GM21737 (cell line): ENCODE results near the gene NME2.
"Not testable (repeated sequence)": the region's sequence is repeated elsewhere in the genome, so short reads cannot be mapped to it uniquely, and the experiment has no call there.

Experiments used
- ATAC-seq: cut with Tn5 transposase; IDR thresholded peaks from one replicate; pipeline ENCODE4 v1.9.1; 2021; ENCODE audit warnings: mild to moderate bottlenecking, moderate library complexity; ENCODE audit not compliant: unreplicated experiment

The NME2 gene

DNA sequence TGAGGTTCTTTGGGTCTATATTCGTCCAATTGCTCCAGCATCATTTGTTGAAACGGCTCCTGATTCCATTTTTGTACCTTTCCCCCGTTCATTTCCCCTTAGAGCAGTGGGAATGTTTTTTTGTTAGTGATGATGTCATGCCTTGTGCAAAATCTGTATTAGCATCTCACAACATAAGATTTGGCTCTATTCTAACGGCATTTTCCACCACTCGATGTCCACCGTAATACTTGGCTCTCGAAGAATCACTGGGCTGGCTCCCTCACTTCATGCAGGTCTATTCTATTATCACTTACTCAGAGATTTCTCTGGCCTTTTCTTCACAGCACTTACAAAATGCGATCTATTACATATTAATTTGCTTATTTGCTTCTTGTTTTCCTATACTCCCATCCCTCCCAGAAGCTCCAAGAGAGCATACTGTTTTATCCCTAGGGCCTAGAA, 13.4 kb upstream of the NME2 start:
- no peak for ATAC-seq

DNA sequence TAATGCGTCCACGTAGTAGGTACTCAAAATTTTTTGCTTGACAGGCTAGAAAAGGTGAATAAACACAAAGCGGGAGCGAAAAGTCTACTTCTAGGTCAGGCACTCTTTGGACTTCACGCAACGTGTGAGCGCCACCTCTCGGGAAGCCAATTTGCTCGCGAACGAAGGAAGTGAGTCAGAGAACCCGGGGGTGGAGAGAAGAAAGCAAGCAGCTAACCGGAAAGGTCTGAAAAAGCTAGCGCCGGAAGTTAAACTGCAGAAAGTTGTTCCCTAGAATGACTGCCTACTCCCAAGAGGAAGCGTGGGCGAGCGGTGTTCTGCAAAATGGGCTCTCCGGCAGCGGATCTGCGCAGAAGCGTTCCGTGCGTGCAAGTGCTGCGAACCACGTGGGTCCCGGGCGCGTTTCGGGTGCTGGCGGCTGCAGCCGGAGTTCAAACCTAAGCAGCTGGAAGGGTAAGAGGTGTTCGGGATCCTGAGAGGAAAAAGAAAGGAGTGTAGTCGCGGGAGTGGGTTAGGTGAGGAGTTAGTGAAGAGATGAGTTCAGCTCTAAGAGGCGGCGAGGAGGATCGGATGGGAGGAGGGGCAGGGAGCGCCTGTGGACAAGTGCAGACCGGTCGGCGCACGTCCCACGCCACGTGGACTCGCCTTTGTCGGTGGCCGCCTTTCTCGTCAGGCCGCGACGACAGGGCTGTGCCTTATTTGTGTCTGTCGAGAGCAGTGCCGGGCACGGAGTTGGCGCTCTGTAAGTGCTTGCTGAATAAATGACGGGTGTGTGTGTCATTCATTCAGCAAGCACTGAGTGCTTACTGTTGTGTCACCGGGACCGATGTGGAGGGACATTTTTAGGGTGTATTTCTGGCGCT, 12.8 kb upstream of the NME2 start, which contains the start of gene NME1:
TSS of gene NME1 (plus strand) at position 350 of the 863 bp plus-strand sequence. CDS start 2,096 bp downstream, outside the sequence.
- ATAC-seq, result peak; percentile 93

DNA sequence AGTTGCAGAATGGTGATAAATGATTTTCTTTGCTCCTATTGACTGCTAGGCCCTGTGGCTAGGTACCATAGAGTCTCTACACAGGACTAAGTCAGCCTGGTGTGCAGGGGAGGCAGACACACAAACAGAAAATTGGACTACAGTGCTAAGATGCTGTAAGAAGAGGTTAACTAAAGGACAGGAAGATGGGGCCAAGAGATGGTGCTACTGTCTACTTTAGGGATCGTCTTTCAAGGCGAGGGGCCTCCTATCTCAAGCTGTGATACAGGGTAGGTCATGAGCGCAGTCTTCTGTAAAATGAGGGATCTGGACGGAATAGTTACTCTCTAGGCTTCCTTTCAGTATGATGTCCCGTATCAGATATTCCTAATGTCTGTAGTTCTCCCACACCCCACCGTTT, 12.0 kb upstream of the NME2 start:
- no peak for ATAC-seq

GRCh38 chr17:51155416-51155815, 10.8 kb upstream of the NME2 start:
- ATAC-seq, result no peak

GRCh38 chr17:51159604-51160003, 6.6 kb upstream of the NME2 start:
- ATAC-seq, result no peak

- ATAC-seq, result no peak
Observed at GRCh38 chr17:51161541-51161940, 4.7 kb upstream of the NME2 start.

- ATAC-seq, result no peak
Observed at GRCh38 chr17:51164911-51165679, 1.1 kb upstream of the NME2 start.

DNA sequence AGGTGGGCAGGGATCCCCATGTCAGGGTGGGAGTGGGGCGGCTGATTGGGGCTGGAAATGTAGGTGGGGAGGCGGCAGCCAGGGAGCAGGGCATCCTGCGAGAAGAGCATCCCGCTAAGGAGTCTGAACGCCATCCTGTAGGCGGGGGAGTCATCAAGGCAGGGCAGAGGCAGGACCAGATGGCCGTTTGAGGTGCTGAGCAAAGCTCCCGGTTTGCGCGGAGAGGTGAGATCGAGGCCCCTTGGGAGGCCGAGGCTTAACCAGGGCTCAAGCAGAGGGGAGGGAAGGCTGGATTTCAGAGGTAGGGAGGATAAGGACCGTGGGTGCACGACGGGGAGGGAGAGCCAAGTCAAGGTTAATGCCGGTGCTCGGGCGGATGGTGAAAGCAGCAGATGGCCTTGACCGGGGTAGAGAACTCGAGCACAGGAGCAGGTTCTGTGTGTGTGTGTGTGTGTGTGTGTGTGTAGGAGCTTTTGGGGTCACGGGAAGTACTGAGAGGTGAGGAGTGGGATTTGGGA, 472 bp upstream of the NME2 start:
- no peak for ATAC-seq

- peak; percentile 44 for ATAC-seq
Observed at GRCh38 chr17:51166987-51167931, 1.0 kb downstream of the NME2 start.

DNA sequence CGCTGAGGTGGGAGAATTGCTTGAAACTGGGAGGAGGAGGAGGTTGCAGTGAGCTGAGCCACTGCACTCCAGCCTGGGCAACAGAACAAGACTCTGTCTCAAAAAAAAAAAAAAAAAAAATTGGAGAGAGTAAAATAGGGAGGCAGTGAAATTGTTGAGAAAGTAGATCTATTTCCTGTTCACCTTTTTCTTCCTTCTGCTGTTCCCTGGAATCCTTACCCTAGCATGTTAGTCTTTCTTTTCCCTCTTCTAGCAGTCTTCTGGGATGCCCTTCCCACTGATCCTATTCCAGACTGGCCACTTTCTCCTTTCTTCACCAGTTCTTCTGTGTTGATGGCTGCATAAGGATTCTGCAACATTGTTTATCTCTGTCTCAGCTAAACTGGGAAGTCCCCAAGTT, 3.1 kb downstream of the NME2 start:
- no peak for ATAC-seq

DNA sequence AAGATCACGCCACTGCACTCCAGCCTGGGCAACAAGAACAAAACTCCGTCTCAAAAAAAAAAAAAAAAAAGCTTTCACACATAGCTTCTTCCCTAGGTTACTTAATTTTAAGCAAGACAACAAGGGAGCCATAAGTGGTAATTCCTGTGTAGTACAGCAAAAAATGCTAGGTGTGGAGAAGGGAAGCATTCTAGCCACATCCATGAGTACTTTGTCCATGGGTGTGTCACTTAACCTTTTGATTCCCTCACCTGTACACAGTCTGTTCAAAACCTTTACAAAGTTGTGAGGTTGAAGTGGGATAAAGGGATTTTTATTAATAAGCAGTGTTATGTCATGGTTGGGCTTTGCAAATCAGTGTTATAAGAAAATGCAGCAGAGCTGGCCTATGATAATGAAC, 4.5 kb downstream of the NME2 start:
- ATAC-seq, result no peak

- ATAC-seq, result not testable (repeated sequence)
Observed at GRCh38 chr17:51172030-51172429, 5.8 kb downstream of the NME2 start.

DNA sequence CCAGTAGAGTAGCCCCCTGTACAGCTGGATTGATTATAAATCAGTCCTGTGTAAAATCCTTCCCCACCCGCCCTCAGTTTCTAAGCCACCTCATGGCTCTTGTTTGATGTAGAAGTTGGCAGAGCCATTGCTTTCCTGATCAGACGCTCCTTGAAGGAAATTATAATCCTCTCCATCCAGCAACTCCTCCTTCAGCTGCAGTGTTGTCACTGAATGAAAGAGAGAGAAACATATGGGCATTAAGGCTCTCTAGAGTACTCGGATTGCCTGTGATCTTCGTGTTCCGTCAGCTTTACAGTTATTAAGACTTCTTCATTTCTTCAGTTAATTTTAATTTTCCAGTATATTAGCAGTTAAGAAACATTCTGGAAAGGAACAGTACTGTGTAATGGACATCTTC, 14.3 kb downstream of the NME2 start:
- ATAC-seq, result no peak

- ATAC-seq, result no peak
Observed at GRCh38 chr17:51184124-51184523, 17.9 kb downstream of the NME2 start.

GRCh38 chr17:51185763-51186332, 19.6 kb downstream of the NME2 start:
- no peak for ATAC-seq

DNA sequence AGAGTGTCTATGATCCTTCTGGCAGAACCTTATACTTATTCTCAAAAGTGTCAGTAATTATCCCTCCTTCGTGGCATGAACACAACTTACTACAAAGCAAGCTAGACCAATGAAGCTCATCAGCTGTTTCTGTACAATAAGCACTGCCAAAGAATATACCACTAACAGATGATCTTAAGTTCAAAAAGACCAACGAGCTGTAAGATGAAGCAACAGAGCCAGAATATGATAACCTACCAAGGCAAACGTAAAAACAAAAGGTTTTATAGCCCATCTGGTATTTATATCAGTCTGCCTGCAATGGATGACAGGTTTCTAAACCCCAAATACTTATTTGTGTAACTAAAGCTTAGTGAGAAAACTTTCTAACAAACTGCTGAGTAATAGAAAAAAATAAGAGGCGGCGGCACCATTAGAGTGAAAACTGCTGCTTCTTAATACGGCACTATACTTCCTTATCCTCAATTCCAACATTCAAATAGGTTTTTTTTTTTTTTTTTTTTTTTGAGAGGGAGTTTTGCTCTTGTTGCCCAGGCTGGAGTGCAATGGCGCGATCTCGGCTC, 22.1 kb downstream of the NME2 start:
- no peak for ATAC-seq

- no peak for ATAC-seq
Observed at GRCh38 chr17:51189162-51189561, 23.0 kb downstream of the NME2 start.

- ATAC-seq, result no peak
Observed at GRCh38 chr17:51189628-51190027, 23.4 kb downstream of the NME2 start.

DNA sequence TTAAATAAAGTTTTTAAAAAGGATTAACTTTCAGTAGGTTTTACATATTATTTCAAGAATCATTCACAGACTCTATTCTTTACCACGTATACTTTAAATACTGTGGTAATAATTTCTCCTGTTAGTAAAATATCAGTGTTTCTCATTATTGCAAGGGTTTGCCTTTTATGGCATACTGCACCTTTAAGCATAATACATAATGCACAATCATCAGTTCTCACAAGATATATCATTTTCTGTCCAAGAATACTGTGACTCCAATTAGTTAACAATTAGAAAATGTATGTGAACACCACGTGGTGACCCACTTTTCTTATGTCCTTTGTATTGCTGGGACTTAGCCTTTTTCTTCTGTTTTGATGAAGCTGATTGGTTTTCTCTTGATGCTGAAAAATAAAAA, 25.7 kb downstream of the NME2 start:
- no peak for ATAC-seq

- ATAC-seq, result no peak
Observed at GRCh38 chr17:51197754-51198153, 31.5 kb downstream of the NME2 start.
